AG04449 (cell line): Measurements from ENCODE around the gene STK32C.

Experiments
- CTCF ChIA-PET: fragments of 350-600 bp; formaldehyde crosslinking; extraction: SDS; loops from one replicate; lab custom pipeline; 2021; ENCODE audit warnings: antibody characterized with exemption; lab: Yijun Ruan, JAX
- POLR2A ChIA-PET: fragments of 400-600, 350-600 bp; formaldehyde crosslinking; extraction: SDS; loops from one replicate; lab custom pipeline; 2020; ENCODE audit warnings: antibody characterized with exemption, inconsistent platforms; lab: Yijun Ruan, JAX
- DNase-seq: peaks from one replicate; pipeline ENCODE4 v3.0.0-alpha.2; 2010; ENCODE audit warnings: low read depth, low spot score
- H3K4me3 ChIP-seq: 2 replicates; pipeline ENCODE4 v1.5.1; 2011; ENCODE audit warnings: low read depth, mild to moderate bottlenecking, control low read depth, low read length
- TF ChIP-seq, protein P1 (sequence below): IDR thresholded peaks from one replicate; pipeline ENCODE4 v1.5.1; 2011; ENCODE audit warnings: mild to moderate bottlenecking, moderate library complexity, low read length, control low read depth, inconsistent platforms; ENCODE audit not compliant: insufficient read depth; ENCODE audit errors: missing control alignments

STK32C gene

DNA sequence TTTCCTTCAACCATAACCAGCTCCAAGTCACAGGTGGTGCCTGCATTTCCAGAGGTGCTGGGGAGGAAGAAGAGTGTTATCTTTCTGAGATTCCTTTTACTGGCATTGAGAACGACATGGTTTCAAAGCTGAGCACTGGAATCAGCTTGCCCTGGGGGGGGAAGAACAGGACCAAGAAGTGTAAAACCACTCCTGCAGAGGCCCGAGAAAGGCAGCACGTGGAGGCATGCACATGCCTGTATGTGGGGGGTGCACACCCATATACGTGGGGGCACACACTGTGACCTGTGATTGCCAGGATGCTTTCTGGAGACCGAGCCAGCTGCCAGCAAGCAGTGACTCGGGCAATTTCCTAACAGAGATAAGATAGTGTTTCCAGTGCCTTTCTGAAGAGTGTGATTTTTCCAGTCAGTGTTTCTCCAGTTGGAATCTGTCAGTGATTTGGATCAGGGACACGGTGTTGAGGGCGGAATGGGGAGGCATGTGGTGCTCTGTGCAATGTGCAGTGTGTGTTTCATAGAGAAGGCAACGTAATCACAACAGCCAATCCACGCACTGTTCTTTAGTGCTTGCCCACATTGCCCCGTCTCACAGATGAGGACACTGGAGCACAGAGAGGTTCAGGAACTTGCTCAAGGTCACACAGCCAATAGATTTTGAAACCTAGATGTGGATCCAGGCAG, 28.5 kb upstream of the STK32C start:
- ChIA-PET CTCF (interaction anchor here (1.6 to 3.3 kb wide), 2 partner anchors 13 to 17 kb away, joined by 10 to 12 read pairs; no protein-coding TSS in a partner anchor), POLR2A (no interaction called here)
- no peak overlapping the region for H3K4me3 ChIP-seq
- TF ChIP-seq, protein P1, sequence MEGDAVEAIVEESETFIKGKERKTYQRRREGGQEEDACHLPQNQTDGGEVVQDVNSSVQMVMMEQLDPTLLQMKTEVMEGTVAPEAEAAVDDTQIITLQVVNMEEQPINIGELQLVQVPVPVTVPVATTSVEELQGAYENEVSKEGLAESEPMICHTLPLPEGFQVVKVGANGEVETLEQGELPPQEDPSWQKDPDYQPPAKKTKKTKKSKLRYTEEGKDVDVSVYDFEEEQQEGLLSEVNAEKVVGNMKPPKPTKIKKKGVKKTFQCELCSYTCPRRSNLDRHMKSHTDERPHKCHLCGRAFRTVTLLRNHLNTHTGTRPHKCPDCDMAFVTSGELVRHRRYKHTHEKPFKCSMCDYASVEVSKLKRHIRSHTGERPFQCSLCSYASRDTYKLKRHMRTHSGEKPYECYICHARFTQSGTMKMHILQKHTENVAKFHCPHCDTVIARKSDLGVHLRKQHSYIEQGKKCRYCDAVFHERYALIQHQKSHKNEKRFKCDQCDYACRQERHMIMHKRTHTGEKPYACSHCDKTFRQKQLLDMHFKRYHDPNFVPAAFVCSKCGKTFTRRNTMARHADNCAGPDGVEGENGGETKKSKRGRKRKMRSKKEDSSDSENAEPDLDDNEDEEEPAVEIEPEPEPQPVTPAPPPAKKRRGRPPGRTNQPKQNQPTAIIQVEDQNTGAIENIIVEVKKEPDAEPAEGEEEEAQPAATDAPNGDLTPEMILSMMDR: no peak
- no peak for DNase-seq

- TF ChIP-seq, protein P1: no peak
- ChIA-PET CTCF (interaction anchor here (1.6 to 3.3 kb wide), 2 partner anchors 14 to 18 kb away, joined by 10 to 12 read pairs; no protein-coding TSS in a partner anchor), POLR2A (no interaction called here)
- DNase-seq: no peak
- H3K4me3 ChIP-seq: no peak overlapping the region
Observed at GRCh38 chr10:132335189-132336063, 27.7 kb upstream of the STK32C start.

GRCh38 chr10:132334631-132335188, 27.0 kb upstream of the STK32C start:
- TF ChIP-seq, protein P1: no peak
- no peak for DNase-seq
- ChIA-PET CTCF (no interaction called here), POLR2A (no interaction called here)
- H3K4me3 ChIP-seq: no peak overlapping the region

DNA sequence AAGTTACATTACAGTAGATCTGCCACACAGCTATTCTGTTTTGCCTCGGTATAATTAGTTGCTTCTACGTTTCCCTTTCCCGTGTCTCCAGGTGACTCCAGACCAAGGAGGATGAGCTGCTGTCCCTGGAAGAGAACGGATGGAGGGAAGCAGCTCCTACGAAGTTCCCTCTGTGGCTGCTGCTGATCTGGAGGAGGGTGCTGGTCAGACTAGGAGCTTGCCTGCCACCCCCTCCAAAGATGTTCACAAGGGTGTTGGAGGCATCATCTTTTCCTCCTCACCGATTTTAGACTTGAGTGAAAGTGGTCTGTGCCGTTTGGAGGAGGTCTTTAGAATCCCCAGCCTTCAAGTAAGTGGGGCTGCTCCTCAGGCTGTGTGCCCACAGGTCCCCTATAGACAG, 25.6 kb upstream of the STK32C start:
- H3K4me3 ChIP-seq: no peak overlapping the region
- DNase-seq: no peak
- CTCF ChIA-PET: interaction anchor here (1.2 kb wide), 1 partner anchor 121 kb away, joined by 3 read pairs; no protein-coding TSS in a partner anchor
- POLR2A ChIA-PET: no interaction called here
- TF ChIP-seq, protein P1: no peak

DNA sequence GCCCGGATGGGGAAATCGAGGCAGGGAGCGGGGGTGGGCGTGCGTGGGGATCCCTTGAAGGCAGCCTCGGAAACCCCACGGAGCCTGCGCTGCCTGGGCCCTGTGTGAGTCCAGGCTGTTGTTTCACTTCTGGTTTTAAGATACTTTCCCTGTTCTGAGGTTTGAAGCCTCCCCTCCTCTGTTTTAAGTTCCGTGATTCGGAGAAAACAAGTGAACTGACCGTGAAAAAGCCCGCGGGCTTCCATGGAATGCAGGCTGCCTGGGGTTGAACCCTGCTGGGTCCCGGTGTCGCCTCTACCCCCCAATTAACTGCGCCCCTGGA, 24.6 kb upstream of the STK32C start:
- DNase-seq: no peak
- H3K4me3 ChIP-seq: peak overlapping the region; percentile 88
- CTCF ChIA-PET: no interaction called here
- TF ChIP-seq, protein P1: no peak
- POLR2A ChIA-PET: no interaction called here
